GM21737 (cell line): ENCODE measurements around the gene PRKAA1.
"Not testable (repeated sequence)": the region's sequence is repeated elsewhere in the genome, so short reads cannot be mapped to it uniquely, and the experiment has no call there.

Experiments used
- ATAC-seq: cut with Tn5 transposase; IDR thresholded peaks from one replicate; pipeline ENCODE4 v1.9.1; 2021; ENCODE audit warnings: mild to moderate bottlenecking, moderate library complexity; ENCODE audit not compliant: unreplicated experiment

PRKAA1 gene

GRCh38 chr5:40734986-40735385, 63.2 kb downstream of the PRKAA1 start:
- ATAC-seq, result no peak

- no peak for ATAC-seq
These were observed 64.2 kb downstream of the PRKAA1 start for GRCh38 chr5:40733879-40734563.

- ATAC-seq, result no peak
These were observed 64.7 kb downstream of the PRKAA1 start for GRCh38 chr5:40733434-40733833.

- ATAC-seq, result not testable (repeated sequence)
These were observed 75.7 kb downstream of the PRKAA1 start for GRCh38 chr5:40722497-40722911.

GRCh38 chr5:40720069-40720468, 78.1 kb downstream of the PRKAA1 start:
- no peak for ATAC-seq

GRCh38 chr5:40717281-40717680, 80.9 kb downstream of the PRKAA1 start:
- ATAC-seq, result no peak

- no peak for ATAC-seq
These were observed 81.6 kb downstream of the PRKAA1 start for GRCh38 chr5:40716590-40716989.

GRCh38 chr5:40716000-40716399, 82.2 kb downstream of the PRKAA1 start:
- ATAC-seq, result no peak

- ATAC-seq, result no peak
These were observed 84.2 kb downstream of the PRKAA1 start for GRCh38 chr5:40714001-40714400.

- ATAC-seq, result not testable (repeated sequence)
These were observed 87.6 kb downstream of the PRKAA1 start for GRCh38 chr5:40710575-40710974.
